NCI-H1092 (cell line): ENCODE data around the gene PTPN11.
"Not testable (repeated sequence)": the region's sequence is repeated elsewhere in the genome, so short reads cannot be mapped to it uniquely, and the experiment has no call there.

Source experiments
- DNase-seq: peaks from one replicate; lab custom pipeline; 2025; lab: John Stamatoyannopoulos, UW

PTPN11 gene

GRCh38 chr12:112409064-112409905 is 9.5 kb upstream of the PTPN11 start, which contains the start of gene RPL6:
RPL6 (minus strand) TSS chr12:112409605; CDS start chr12:112408656, 949 bp downstream.
- DNase-seq = peak; percentile 89

- no peak for DNase-seq
Measured at GRCh38 chr12:112409906-112410244, 8.9 kb upstream of the PTPN11 start.

- DNase-seq = no peak
Measured at GRCh38 chr12:112413855-112414625, 4.7 kb upstream of the PTPN11 start.

- DNase-seq = not testable (repeated sequence)
Measured at GRCh38 chr12:112415457-112415856, 3.3 kb upstream of the PTPN11 start.

GRCh38 chr12:112418273-112418607 is 507 bp upstream of the PTPN11 start:
- no peak for DNase-seq

- DNase-seq = no peak
Measured at GRCh38 chr12:112419297-112420133, 768 bp downstream of the PTPN11 start.

GRCh38 chr12:112420740-112421139 is 2.0 kb downstream of the PTPN11 start:
- no peak for DNase-seq

- DNase-seq = no peak
Measured at GRCh38 chr12:112421363-112421762, 2.6 kb downstream of the PTPN11 start.

- DNase-seq = no peak
Measured at GRCh38 chr12:112422531-112422930, 3.8 kb downstream of the PTPN11 start.

- DNase-seq = no peak
Measured at GRCh38 chr12:112424126-112424525, 5.4 kb downstream of the PTPN11 start.

- no peak for DNase-seq
Measured at GRCh38 chr12:112425582-112426382, 7.0 kb downstream of the PTPN11 start.

- no peak for DNase-seq
Measured at GRCh38 chr12:112427760-112428159, 9.0 kb downstream of the PTPN11 start.

- no peak for DNase-seq
Measured at GRCh38 chr12:112430929-112431328, 12.2 kb downstream of the PTPN11 start.

GRCh38 chr12:112431965-112432364 is 13.2 kb downstream of the PTPN11 start:
- DNase-seq = no peak

- no peak for DNase-seq
Measured at GRCh38 chr12:112433551-112433950, 14.8 kb downstream of the PTPN11 start.

- DNase-seq = not testable (repeated sequence)
Measured at GRCh38 chr12:112438645-112439044, 19.9 kb downstream of the PTPN11 start.

GRCh38 chr12:112439769-112440168 is 21.0 kb downstream of the PTPN11 start:
- DNase-seq = no peak

GRCh38 chr12:112440653-112441052 is 21.9 kb downstream of the PTPN11 start:
- DNase-seq = not testable (repeated sequence)

- no peak for DNase-seq
Measured at GRCh38 chr12:112443916-112444315, 25.2 kb downstream of the PTPN11 start.

- DNase-seq = no peak
Measured at GRCh38 chr12:112446008-112446725, 27.4 kb downstream of the PTPN11 start.

- no peak for DNase-seq
Measured at GRCh38 chr12:112447106-112447505, 28.4 kb downstream of the PTPN11 start.
